Ishikawa (cell line): ENCODE data around the gene C1QB.

Experiments used
- EGR1 ChIP-seq: IDR thresholded peaks from 2 replicates; pipeline ENCODE4 v1.6.1; 2012
- EP300 ChIP-seq: IDR thresholded peaks from 2 replicates; pipeline ENCODE4 v1.6.1; 2012; ENCODE audit warnings: borderline replicate concordance
- FOXM1 ChIP-seq: IDR thresholded peaks from 2 replicates; pipeline ENCODE4 v1.6.1; 2012; ENCODE audit warnings: low read depth, borderline replicate concordance
- NFIC ChIP-seq: IDR thresholded peaks from 2 replicates; pipeline ENCODE4 v1.6.1; 2012
- RAD21 ChIP-seq: IDR thresholded peaks from 2 replicates; pipeline ENCODE4 v1.6.1; 2012; ENCODE audit warnings: low read depth
- TAF1 ChIP-seq: IDR thresholded peaks from 2 replicates; pipeline ENCODE4 v1.6.1; 2012; ENCODE audit warnings: low read depth, mild to moderate bottlenecking
- YY1 ChIP-seq: IDR thresholded peaks from 2 replicates; pipeline ENCODE4 v1.6.1; 2012; ENCODE audit warnings: low read depth
- ZBTB7A ChIP-seq: IDR thresholded peaks from 2 replicates; pipeline ENCODE4 v1.6.1; 2012; ENCODE audit warnings: low read depth
- TF ChIP-seq, protein P1 (sequence below): IDR thresholded peaks from 2 replicates; pipeline ENCODE4 v1.6.1; 2012

DNA sequence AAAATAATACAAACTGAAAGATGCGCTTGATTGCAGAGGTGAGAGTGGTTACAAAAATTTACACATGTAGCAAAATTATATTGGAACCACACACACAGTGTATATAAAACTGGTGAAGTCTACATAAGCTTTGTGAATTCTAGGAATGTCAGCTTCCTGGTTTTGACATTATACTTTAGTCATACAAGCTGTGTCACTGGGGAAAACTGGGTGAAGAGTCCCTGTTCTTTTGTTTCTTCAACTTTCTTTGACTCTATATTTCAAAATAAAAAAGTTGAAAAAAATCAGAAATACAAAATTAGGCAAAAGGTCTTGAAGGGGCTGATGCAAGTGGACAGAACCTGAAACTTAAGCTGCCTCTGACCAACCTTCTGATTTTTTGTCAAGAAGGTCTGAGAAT, 6.7 kb upstream of the C1QB start:
- no peak for TF ChIP-seq ZBTB7A
- TF ChIP-seq RAD21 = no peak
- TF ChIP-seq EP300 = no peak
- no peak for TF ChIP-seq TAF1
- no peak for TF ChIP-seq EGR1
- TF ChIP-seq, protein P1, sequence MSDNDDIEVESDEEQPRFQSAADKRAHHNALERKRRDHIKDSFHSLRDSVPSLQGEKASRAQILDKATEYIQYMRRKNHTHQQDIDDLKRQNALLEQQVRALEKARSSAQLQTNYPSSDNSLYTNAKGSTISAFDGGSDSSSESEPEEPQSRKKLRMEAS = no peak
- no peak for TF ChIP-seq NFIC
- no peak for TF ChIP-seq FOXM1
- no peak for TF ChIP-seq YY1
